Parathyroid adenoma (tissue), 2 donors: ENCODE data around the gene KRT72.

Experiments used
- H2AFZ ChIP-seq: fragments of 300-600 bp; sonication (generic); one replicate; pipeline ENCODE4 v1.7.0; 2017; ENCODE audit warnings: antibody characterized with exemption, mild to moderate bottlenecking
- H3K27ac ChIP-seq: fragments of 300-600 bp; sonication (generic); one replicate; pipeline ENCODE4 v1.7.0; 2017
- H3K27me3 ChIP-seq: fragments of 300-600 bp; sonication (generic); one replicate; pipeline ENCODE4 v1.7.0; 2017; ENCODE audit warnings: low read length; ENCODE audit not compliant: control insufficient read depth, insufficient read depth
- H3K36me3 ChIP-seq: fragments of 300-600 bp; sonication (generic); one replicate; pipeline ENCODE4 v1.7.0; 2017; ENCODE audit warnings: low read length; ENCODE audit not compliant: control insufficient read depth, insufficient read depth
- H3K4me1 ChIP-seq: fragments of 300-600 bp; sonication (generic); one replicate; pipeline ENCODE4 v1.7.0; 2017; ENCODE audit warnings: control low read depth
- H3K4me2 ChIP-seq: fragments of 300-600 bp; sonication (generic); one replicate; pipeline ENCODE4 v1.7.0; 2017; ENCODE audit warnings: low read length
- H3K4me3 ChIP-seq: fragments of 300-600 bp; sonication (generic); one replicate; pipeline ENCODE4 v1.7.0; 2017; ENCODE audit warnings: low read depth, low read length
- H3K79me2 ChIP-seq: fragments of 300-600 bp; sonication (generic); one replicate; pipeline ENCODE4 v1.7.0; 2017; ENCODE audit warnings: control low read depth
- H3K9ac ChIP-seq: fragments of 300-600 bp; sonication (generic); one replicate; pipeline ENCODE4 v1.7.0; 2017; ENCODE audit warnings: mild to moderate bottlenecking
- H3K9me3 ChIP-seq: fragments of 300-600 bp; sonication (generic); one replicate; pipeline ENCODE4 v1.7.0; 2017; ENCODE audit warnings: low read length; ENCODE audit not compliant: control insufficient read depth
- CTCF ChIP-seq: fragments of 300-600 bp; sonication (generic); IDR thresholded peaks from one replicate; pipeline ENCODE4 v1.7.0; 2017; ENCODE audit warnings: antibody characterized with exemption, mild to moderate bottlenecking
- donor health status: primary hyperparathyroidism.

The KRT72 gene

GRCh38 chr12:52542157-52542556, 59.1 kb downstream of the KRT72 start:
- no peak for TF ChIP-seq CTCF
- no peak overlapping the region for H3K4me3 ChIP-seq
- H3K36me3 ChIP-seq: no peaks in the 10 kb centered on the region
- no peaks in the 10 kb centered on the region for H3K4me1 ChIP-seq
- no peaks in the 10 kb centered on the region for H3K9me3 ChIP-seq
- H3K9ac ChIP-seq: no peak overlapping the region
- H3K4me2 ChIP-seq: no peak overlapping the region
- H2AFZ ChIP-seq: no peak overlapping the region
- no peaks in the 10 kb centered on the region for H3K79me2 ChIP-seq
- H3K27me3 ChIP-seq: no peaks in the 10 kb centered on the region
- H3K27ac ChIP-seq: no peak overlapping the region

- Histone ChIP-seq H3K9me3 (no peaks in the 10 kb centered on the region), H2AFZ (no peak overlapping the region), H3K79me2 (no peaks in the 10 kb centered on the region), H3K27me3 (no peaks in the 10 kb centered on the region), H3K36me3 (no peaks in the 10 kb centered on the region), H3K4me1 (no peaks in the 10 kb centered on the region), H3K4me2 (no peak overlapping the region), H3K27ac (no peak overlapping the region), H3K9ac (no peak overlapping the region), H3K4me3 (no peak overlapping the region)
- TF ChIP-seq CTCF: no peak
Observed at GRCh38 chr12:52541709-52542108, 59.6 kb downstream of the KRT72 start.

- Histone ChIP-seq H3K79me2 (no peaks in the 10 kb centered on the region), H3K9ac (no peak overlapping the region), H3K27ac (no peak overlapping the region), H3K4me2 (no peak overlapping the region), H3K27me3 (no peaks in the 10 kb centered on the region), H2AFZ (no peak overlapping the region), H3K36me3 (no peaks in the 10 kb centered on the region), H3K4me3 (no peak overlapping the region), H3K9me3 (no peaks in the 10 kb centered on the region), H3K4me1 (no peaks in the 10 kb centered on the region)
- no peak for TF ChIP-seq CTCF
Observed at GRCh38 chr12:52540531-52540930, 60.7 kb downstream of the KRT72 start.

GRCh38 chr12:52539821-52540173, 61.5 kb downstream of the KRT72 start:
- no peak overlapping the region for H2AFZ ChIP-seq
- no peaks in the 10 kb centered on the region for H3K9me3 ChIP-seq
- H3K27ac ChIP-seq: no peak overlapping the region
- H3K36me3 ChIP-seq: no peaks in the 10 kb centered on the region
- no peak for TF ChIP-seq CTCF
- H3K4me1 ChIP-seq: no peaks in the 10 kb centered on the region
- no peak overlapping the region for H3K4me2 ChIP-seq
- no peaks in the 10 kb centered on the region for H3K27me3 ChIP-seq
- no peak overlapping the region for H3K4me3 ChIP-seq
- no peak overlapping the region for H3K9ac ChIP-seq
- H3K79me2 ChIP-seq: no peaks in the 10 kb centered on the region

- Histone ChIP-seq H3K79me2 (no peaks in the 10 kb centered on the region), H3K9me3 (no peaks in the 10 kb centered on the region), H3K4me2 (no peak overlapping the region), H3K4me3 (no peak overlapping the region), H3K36me3 (no peaks in the 10 kb centered on the region), H3K9ac (no peak overlapping the region), H3K4me1 (no peaks in the 10 kb centered on the region), H3K27ac (no peak overlapping the region), H2AFZ (no peak overlapping the region), H3K27me3 (no peaks in the 10 kb centered on the region)
- no peak for TF ChIP-seq CTCF
Observed at GRCh38 chr12:52539083-52539820, 62.0 kb downstream of the KRT72 start.
